HPDE6-E6E7 (cell line): ENCODE data around the gene CFAP97D2.
"Not testable (repeated sequence)": the region's sequence is repeated elsewhere in the genome, so short reads cannot be mapped to it uniquely, and the experiment has no call there.

Experiments used
- DNase-seq: peaks from one replicate; pipeline ENCODE4 v3.0.0; 2011; ENCODE audit warnings: missing footprints; ENCODE audit errors: extremely low spot score

The CFAP97D2 gene

GRCh38 chr13:114234645-114235421, 55.8 kb downstream of the CFAP97D2 start, which contains the start of gene CDC16:
Gene CDC16, plus strand, starts transcription at chr13:114234897. Its CDS starts 188 bp downstream, at chr13:114235085.
- DNase-seq, result peak; percentile 91

- DNase-seq, result no peak
These were observed 56.6 kb downstream of the CFAP97D2 start for GRCh38 chr13:114235697-114236096.

- DNase-seq, result no peak
These were observed 57.2 kb downstream of the CFAP97D2 start for GRCh38 chr13:114236227-114236626.

- DNase-seq, result no peak
These were observed 58.5 kb downstream of the CFAP97D2 start for GRCh38 chr13:114237415-114238112.

- no peak for DNase-seq
These were observed 62.9 kb downstream of the CFAP97D2 start for GRCh38 chr13:114241918-114242317.

- DNase-seq, result no peak
These were observed 64.9 kb downstream of the CFAP97D2 start for GRCh38 chr13:114243971-114244370.

GRCh38 chr13:114244637-114245036, 65.6 kb downstream of the CFAP97D2 start:
- no peak for DNase-seq

- DNase-seq, result no peak
These were observed 69.0 kb downstream of the CFAP97D2 start for GRCh38 chr13:114248011-114248410.

GRCh38 chr13:114249077-114249476, 70.0 kb downstream of the CFAP97D2 start:
- DNase-seq, result no peak

- not testable (repeated sequence) for DNase-seq
These were observed 72.8 kb downstream of the CFAP97D2 start for GRCh38 chr13:114251639-114252440.

- DNase-seq, result no peak
These were observed 77.5 kb downstream of the CFAP97D2 start for GRCh38 chr13:114256547-114256946.

GRCh38 chr13:114257014-114257413, 78.0 kb downstream of the CFAP97D2 start:
- no peak for DNase-seq

GRCh38 chr13:114258589-114258988, 79.5 kb downstream of the CFAP97D2 start:
- no peak for DNase-seq

GRCh38 chr13:114259374-114259773, 80.3 kb downstream of the CFAP97D2 start:
- no peak for DNase-seq

- no peak for DNase-seq
These were observed 80.9 kb downstream of the CFAP97D2 start for GRCh38 chr13:114259974-114260373.

GRCh38 chr13:114260814-114261213, 81.8 kb downstream of the CFAP97D2 start:
- no peak for DNase-seq

GRCh38 chr13:114261328-114261965, 82.4 kb downstream of the CFAP97D2 start:
- no peak for DNase-seq

GRCh38 chr13:114263578-114263977, 84.5 kb downstream of the CFAP97D2 start:
- DNase-seq, result no peak

GRCh38 chr13:114264313-114264712, 85.3 kb downstream of the CFAP97D2 start:
- DNase-seq, result not testable (repeated sequence)

GRCh38 chr13:114264886-114265611, 86.0 kb downstream of the CFAP97D2 start:
- DNase-seq, result no peak

- DNase-seq, result no peak
These were observed 87.2 kb downstream of the CFAP97D2 start for GRCh38 chr13:114266241-114266640.
